SK-N-SH (cell line): Measurements from ENCODE around the gene PARD3.

ENCODE experiments used
- EP300 ChIP-seq, 2 experiments: IDR thresholded peaks; 2 replicates each; pipeline versions ENCODE4 v1.4.0 to v1.6.1; 2012; ENCODE audit warnings: borderline replicate concordance in 1 of 2, low read depth in 1 of 2, low read length in 1 of 2
- EZH2phosphoT487 ChIP-seq: fragments of 200-600 bp; sonication (generic); IDR thresholded peaks from 2 replicates; pipeline ENCODE4 v1.6.1; 2017; ENCODE audit warnings: low read depth, mixed run types, mild to moderate bottlenecking, antibody characterized with exemption, moderate library complexity, borderline replicate concordance
- MXI1 ChIP-seq: IDR thresholded peaks from 2 replicates; pipeline ENCODE4 v1.6.1; 2012; ENCODE audit warnings: mild to moderate bottlenecking, low read depth, low read length, improper control_type of control experiment
- TF ChIP-seq, protein P1 (sequence below): IDR thresholded peaks from 2 replicates; pipeline ENCODE4; 2012
- TF ChIP-seq, protein P2 (sequence below): IDR thresholded peaks from 2 replicates; pipeline ENCODE4 v1.4.0; 2012; ENCODE audit warnings: low read depth
- TF ChIP-seq, protein P3 (sequence below): fragments of 200-600 bp; sonication (generic); IDR thresholded peaks from 2 replicates; pipeline ENCODE4 v1.6.1; 2017; ENCODE audit warnings: antibody characterized with exemption, mild to moderate bottlenecking, moderate library complexity

DNA sequence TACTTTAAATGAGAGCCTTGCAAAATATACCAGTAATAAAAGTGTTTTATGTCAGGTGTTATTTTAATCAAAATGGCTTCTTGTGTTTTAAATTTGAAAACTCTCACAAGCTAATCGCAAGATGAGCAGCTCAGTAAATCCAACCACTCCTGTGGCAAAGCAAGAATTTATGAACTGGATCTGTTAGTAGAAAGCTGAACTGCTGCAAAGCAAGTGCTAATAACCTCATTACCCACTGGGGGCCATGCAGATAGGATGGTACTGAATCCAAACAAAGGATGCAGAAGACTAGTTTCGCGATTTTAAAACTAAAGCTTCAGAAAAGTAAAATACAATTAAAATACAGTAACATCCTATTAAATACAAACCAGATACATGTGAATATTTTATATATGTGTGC lies 468.0 kb downstream of the PARD3 start:
- TF ChIP-seq EZH2phosphoT487 (no peak), MXI1 (no peak), EP300 (IDR thresholded peaks at IDR 0.05; ENCODE audit: borderline replicate concordance in 1 of 2, low read depth in 1 of 2, low read length in 1 of 2) (no peak)
- TF ChIP-seq, protein P1, sequence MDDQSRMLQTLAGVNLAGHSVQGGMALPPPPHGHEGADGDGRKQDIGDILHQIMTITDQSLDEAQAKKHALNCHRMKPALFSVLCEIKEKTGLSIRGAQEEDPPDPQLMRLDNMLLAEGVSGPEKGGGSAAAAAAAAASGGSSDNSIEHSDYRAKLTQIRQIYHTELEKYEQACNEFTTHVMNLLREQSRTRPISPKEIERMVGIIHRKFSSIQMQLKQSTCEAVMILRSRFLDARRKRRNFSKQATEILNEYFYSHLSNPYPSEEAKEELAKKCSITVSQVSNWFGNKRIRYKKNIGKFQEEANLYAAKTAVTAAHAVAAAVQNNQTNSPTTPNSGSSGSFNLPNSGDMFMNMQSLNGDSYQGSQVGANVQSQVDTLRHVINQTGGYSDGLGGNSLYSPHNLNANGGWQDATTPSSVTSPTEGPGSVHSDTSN = no peak
- TF ChIP-seq, protein P2, sequence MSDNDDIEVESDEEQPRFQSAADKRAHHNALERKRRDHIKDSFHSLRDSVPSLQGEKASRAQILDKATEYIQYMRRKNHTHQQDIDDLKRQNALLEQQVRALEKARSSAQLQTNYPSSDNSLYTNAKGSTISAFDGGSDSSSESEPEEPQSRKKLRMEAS = no peak
- TF ChIP-seq, protein P3, sequence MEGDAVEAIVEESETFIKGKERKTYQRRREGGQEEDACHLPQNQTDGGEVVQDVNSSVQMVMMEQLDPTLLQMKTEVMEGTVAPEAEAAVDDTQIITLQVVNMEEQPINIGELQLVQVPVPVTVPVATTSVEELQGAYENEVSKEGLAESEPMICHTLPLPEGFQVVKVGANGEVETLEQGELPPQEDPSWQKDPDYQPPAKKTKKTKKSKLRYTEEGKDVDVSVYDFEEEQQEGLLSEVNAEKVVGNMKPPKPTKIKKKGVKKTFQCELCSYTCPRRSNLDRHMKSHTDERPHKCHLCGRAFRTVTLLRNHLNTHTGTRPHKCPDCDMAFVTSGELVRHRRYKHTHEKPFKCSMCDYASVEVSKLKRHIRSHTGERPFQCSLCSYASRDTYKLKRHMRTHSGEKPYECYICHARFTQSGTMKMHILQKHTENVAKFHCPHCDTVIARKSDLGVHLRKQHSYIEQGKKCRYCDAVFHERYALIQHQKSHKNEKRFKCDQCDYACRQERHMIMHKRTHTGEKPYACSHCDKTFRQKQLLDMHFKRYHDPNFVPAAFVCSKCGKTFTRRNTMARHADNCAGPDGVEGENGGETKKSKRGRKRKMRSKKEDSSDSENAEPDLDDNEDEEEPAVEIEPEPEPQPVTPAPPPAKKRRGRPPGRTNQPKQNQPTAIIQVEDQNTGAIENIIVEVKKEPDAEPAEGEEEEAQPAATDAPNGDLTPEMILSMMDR = no peak
